GM12874 (cell line): ENCODE results near the gene CACNA1S.

Experiments
- TF ChIP-seq, protein P1 (sequence below): IDR thresholded peaks from 2 replicates; pipeline ENCODE4 v1.5.1; 2011; ENCODE audit warnings: low read depth, mild to moderate bottlenecking, control low read depth, low read length, moderate library complexity; ENCODE audit not compliant: insufficient read depth

The CACNA1S gene

DNA sequence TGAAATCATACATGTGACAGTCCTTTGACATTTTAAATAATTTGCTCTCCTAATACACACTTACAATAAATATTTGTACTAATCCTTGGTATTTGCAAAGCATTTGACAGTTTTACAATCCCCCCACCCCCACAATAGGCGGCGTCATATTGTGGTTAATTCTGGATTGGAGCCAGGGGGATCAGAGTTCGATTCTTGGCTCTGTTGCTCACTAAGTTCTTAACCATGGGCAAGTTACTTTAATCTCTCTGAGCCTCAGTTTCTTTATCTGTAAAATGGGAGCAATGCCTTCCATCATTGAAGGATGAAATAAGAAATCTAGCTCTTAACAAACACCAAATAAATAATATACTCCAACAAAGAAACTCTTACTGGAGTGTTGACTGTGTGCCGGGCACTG, 23.8 kb downstream of the CACNA1S start:
- TF ChIP-seq, protein P1, sequence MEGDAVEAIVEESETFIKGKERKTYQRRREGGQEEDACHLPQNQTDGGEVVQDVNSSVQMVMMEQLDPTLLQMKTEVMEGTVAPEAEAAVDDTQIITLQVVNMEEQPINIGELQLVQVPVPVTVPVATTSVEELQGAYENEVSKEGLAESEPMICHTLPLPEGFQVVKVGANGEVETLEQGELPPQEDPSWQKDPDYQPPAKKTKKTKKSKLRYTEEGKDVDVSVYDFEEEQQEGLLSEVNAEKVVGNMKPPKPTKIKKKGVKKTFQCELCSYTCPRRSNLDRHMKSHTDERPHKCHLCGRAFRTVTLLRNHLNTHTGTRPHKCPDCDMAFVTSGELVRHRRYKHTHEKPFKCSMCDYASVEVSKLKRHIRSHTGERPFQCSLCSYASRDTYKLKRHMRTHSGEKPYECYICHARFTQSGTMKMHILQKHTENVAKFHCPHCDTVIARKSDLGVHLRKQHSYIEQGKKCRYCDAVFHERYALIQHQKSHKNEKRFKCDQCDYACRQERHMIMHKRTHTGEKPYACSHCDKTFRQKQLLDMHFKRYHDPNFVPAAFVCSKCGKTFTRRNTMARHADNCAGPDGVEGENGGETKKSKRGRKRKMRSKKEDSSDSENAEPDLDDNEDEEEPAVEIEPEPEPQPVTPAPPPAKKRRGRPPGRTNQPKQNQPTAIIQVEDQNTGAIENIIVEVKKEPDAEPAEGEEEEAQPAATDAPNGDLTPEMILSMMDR: no peak

DNA sequence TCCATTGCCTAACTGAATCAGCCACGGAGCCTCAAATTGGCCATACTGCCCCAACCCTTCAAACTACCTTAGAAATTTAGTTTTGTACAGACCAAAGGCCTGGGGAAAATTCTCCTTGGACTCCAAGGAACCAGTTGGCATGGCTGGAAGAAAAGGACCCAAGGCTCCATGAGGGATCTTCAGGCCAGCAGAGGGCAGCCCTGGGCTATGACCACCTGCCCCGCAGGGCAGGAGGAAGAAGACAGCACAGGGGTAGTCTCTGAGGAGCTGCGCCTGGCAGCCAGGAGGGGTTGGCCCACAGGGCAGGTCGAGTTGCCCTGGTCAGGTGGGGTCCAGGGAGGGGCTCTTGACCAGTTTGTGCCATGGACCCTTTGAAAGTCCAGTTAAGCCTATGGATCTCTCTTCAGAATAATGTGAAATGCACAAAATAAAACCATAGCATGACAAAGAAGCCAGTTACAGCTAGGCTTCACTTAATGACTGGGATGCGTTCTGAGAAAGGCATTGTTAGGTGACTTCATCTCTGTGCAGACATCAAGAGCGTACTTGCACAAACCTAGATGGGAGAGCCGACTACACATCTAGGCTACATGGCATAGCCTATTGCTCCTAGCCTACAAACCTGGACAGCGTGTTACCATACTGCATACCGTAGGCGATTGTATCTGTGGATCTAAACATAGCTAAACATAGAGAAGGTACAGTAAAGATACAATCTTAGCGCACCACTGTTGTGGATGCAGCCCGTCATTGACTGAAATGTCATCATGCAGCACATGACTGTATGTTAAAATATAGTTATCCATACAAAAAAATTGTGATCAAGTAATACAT, 26.1 kb downstream of the CACNA1S start:
- TF ChIP-seq, protein P1: peak; percentile 47

DNA sequence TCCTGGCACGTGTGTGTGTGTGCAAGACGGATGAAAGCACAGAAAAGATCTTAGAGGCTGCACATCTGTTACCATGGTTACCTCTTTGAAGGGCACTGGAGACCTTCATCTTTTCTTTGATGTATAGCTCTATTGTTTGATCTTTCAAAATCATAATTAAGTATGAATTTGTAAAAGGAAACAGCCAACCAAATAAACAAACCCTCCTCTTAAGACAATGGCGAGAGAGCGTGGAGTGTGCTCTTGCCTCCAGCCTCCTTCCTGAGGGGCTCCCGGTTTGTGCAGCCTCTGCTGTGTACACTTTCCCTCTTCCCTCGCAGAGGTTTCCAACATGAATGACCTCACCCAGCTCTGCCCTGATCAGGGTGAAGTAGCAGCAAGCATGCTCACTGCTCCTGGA, 27.9 kb downstream of the CACNA1S start:
- TF ChIP-seq, protein P1: no peak

DNA sequence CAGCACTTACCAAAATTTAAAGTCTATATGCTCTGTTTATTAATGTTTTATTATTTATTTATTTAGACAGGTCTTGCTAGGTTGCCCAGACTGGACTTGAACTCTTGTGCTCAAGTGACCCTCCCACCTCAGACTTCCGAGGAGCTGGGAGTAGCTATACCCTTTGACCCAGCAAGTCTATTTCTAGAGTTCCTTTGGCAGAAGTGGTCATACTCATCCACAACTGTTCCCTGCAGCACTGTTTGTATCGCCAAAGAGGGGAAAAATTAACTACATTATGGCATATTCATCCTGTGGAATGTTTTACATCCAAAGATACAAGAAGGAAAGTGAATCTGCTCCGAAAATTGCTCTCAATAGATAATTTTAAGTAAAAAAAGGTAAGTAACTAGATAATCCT, 28.5 kb downstream of the CACNA1S start:
- TF ChIP-seq, protein P1: no peak

DNA sequence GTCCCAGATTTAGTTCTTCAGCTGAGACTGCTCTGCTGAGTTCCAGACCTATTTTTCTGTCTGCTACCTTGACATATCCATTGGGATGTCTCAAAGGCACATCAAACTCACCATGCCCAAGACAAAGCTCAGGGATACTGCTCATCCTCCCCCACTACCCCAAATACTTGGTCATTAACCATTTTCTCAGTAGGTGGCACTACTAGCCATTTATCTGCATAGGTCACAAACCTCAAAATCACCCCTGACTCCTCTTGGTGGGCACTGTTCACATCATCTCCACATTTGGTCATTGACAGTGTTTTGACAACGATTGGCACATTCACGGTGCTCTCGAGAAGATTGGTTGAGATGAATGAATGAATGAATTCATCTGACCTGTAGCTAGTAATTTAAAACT, 32.1 kb downstream of the CACNA1S start:
- TF ChIP-seq, protein P1: no peak

DNA sequence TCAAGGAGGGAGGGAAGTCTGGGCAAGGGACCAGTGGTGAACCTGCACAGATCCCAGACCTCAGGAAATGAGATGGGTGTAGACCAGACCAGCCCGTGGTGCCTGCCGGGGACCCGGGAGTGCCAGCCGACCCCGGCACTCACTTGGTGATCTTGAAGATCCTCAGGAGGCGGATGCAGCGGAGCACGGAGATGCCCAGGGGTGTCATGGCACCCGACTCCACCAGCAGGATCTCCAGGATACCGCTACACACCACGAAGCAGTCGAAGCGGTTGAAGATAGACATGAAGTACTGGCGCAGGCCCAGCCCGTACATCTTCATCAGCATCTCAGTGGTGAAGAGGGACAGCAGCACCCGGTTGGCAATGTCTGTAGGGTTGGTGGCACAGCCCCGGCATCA, 34.5 kb downstream of the CACNA1S start:
- TF ChIP-seq, protein P1: no peak

DNA sequence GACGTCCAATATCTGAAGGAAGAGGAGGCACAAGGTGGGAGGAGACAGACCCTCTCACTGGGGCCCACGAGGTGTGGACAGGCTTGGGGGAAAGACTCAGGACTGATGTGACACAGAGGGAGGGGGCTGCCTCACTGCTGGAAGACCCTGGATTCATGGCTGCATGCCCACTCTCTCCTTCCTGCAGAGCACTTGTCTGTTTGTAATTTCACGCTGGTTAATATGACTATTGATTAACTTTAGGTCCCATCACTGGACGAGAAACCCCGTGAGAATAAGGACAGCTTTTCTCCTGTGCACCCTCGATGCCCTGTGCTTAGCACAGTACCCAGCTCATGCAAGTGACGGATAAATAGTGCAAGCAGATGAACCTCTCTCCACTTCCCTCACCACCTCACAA, 35.1 kb downstream of the CACNA1S start:
- TF ChIP-seq, protein P1: no peak

DNA sequence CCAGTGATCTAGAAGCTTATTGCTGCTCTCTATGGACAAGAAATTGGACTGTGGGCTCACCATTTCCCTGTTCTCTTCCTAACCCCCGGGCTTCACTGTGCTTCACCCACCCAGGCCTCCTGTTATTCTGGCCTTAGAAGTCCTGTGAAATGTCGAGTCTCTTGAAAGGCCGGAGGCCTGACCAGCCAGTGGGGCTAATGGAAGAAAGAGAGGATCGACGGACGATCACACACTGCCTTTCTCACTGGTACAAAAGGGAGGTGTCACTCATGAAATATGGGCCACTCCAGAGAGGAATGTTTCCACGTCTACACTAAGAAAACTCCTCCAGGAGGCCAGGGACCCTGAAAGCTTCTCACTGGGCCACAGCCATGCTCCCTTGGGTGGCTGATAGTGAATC, 36.1 kb downstream of the CACNA1S start:
- TF ChIP-seq, protein P1: no peak
